Esophagus muscularis mucosa (tissue), 4 donors: Measurements from ENCODE around the gene WFIKKN1. TPM values are rescaled to one million over a fixed set of nuclear protein-coding genes. Genes with fewer than 3 reads are reported as not detected.

ENCODE experiments used
- DNase-seq: peaks from one replicate; pipeline ENCODE4 v3.0.0-alpha.2; 2017; ENCODE audit errors: extremely low spot score
- H3K27ac ChIP-seq, 4 donors: fragments of 200-600 bp; sonication (generic); replicated peaks in 1 of 4; 1 replicate in 3 of 4; 2 replicates in 1 of 4; pipeline ENCODE4 v1.5.1; 2016 to 2019; ENCODE audit warnings: mild to moderate bottlenecking in 1 of 4
- H3K27me3 ChIP-seq, 4 donors: fragments of 200-600 bp; sonication (generic); one replicate each; pipeline versions ENCODE4 v1.5.1 to v1.6.0; 2016 to 2019
- H3K36me3 ChIP-seq, 4 donors: fragments of 200-600 bp; sonication (generic); one replicate each; pipeline ENCODE4 v1.5.1; 2016 to 2019
- H3K4me1 ChIP-seq, 4 donors: fragments of 200-600 bp; sonication (generic); one replicate each; pipeline ENCODE4 v1.5.1; 2016 to 2019
- H3K4me3 ChIP-seq, 4 donors: fragments of 200-600 bp; sonication (generic); 1 replicate in 2 of 4; 2 replicates in 2 of 4; pipeline ENCODE4 v1.5.1; 2016 to 2019; ENCODE audit warnings: mild to moderate bottlenecking in 4 of 4, moderate library complexity in 1 of 4
- H3K9me3 ChIP-seq, 4 donors: fragments of 200-600 bp; sonication (generic); 1 replicate in 3 of 4; 2 replicates in 1 of 4; pipeline ENCODE4 v1.5.1; 2016 to 2019
- CTCF ChIP-seq, 3 experiments: fragments of 200-600 bp in 2 of 3; fragments of 450-650 bp in 1 of 3; sonication (generic) in 2 of 3; IDR thresholded peaks; one replicate each; pipeline ENCODE4 v1.5.1; 2017 to 2019; ENCODE audit warnings: antibody characterized with exemption in 3 of 3, mild to moderate bottlenecking in 2 of 3, moderate library complexity in 1 of 3
- EP300 ChIP-seq: sonication (generic); formaldehyde crosslinking; IDR thresholded peaks from one replicate; pipeline ENCODE4 v1.6.1; 2017; ENCODE audit warnings: antibody characterized with exemption
- POLR2A ChIP-seq: fragments of 450-650 bp; IDR thresholded peaks from one replicate; pipeline ENCODE4 v1.6.1; 2017; ENCODE audit warnings: antibody characterized with exemption, moderate library complexity, mild to moderate bottlenecking, low read depth
- POLR2AphosphoS5 ChIP-seq, 2 donors: sonication (generic); formaldehyde crosslinking; IDR thresholded peaks; one replicate each; pipeline ENCODE4 v1.6.1; 2017; ENCODE audit warnings: antibody characterized with exemption in 2 of 2
- WGBS: methylation state at CpG from one replicate; pipeline ENCODE4 v1.1.5; 2018; 5-methylcytosine and 5-hydroxymethylcytosine counted together
- intact Hi-C: fragments of 100-400 bp; cut with DNase I; formaldehyde crosslinking; loops from one replicate; pipeline ENCODE4 v1.15.1; 2023
- total RNA-seq, 4 donors: library from RNA; depleted of rRNA; stranded (reverse); fragments of >200 nt; gene quantifications; one replicate each; pipeline versions ENCODE4 v1.1.0 to v1.2.1, GENCODE V29; 2016

Gene WFIKKN1
- total RNA-seq, 4 donors from 2014 or later: 0.33 to 0.80 (median 0.43) TPM

- DNase-seq: no peak
- Histone ChIP-seq H3K36me3 (peaks cover 0 to 30% (median 12%) of the 10 kb centered on the region in 4 donors), H3K9me3 (no peaks in the 10 kb centered on the region), H3K4me3 (no peak overlapping the region), H3K4me1 (peaks cover 0 to 12% (median 7%) of the 10 kb centered on the region in 4 donors), H3K27me3 (no peaks in the 10 kb centered on the region), H3K27ac (no peak overlapping the region)
- TF ChIP-seq CTCF (IDR thresholded peaks at IDR 0.05) (no peak), POLR2AphosphoS5 (IDR thresholded peaks at IDR 0.05) (no peak), POLR2A (no peak), EP300 (no peak)
- intact Hi-C loops: no loop called here
- 91% methylated on average over 15 of the region's 20 CpGs for WGBS
These were observed 11.2 kb upstream of the WFIKKN1 start for GRCh38 chr16:619476-620100.

GRCh38 chr16:620700-621525, 9.9 kb upstream of the WFIKKN1 start:
- Histone ChIP-seq H3K9me3 (no peaks in the 10 kb centered on the region), H3K4me1 (peaks cover 0 to 12% (median 7%) of the 10 kb centered on the region in 4 donors), H3K27ac (no peak overlapping the region), H3K4me3 (no peak overlapping the region), H3K36me3 (peaks cover 0 to 40% (median 19%) of the 10 kb centered on the region in 4 donors), H3K27me3 (no peaks in the 10 kb centered on the region)
- no peak for TF ChIP-seq POLR2A
- TF ChIP-seq CTCF (IDR thresholded peaks at IDR 0.05): no peak
- TF ChIP-seq POLR2AphosphoS5 (IDR thresholded peaks at IDR 0.05): no peak
- no peak for TF ChIP-seq EP300
- intact Hi-C loops: no loop called here
- WGBS: 81% methylated on average over 15 of the region's 41 CpGs
- DNase-seq: no peak

- 88% methylated on average over 18 of the region's 21 CpGs for WGBS
- no peak for DNase-seq
- H3K4me3 ChIP-seq: no peak overlapping the region
- peaks cover 0 to 47% (median 25%) of the 10 kb centered on the region in 4 donors for H3K36me3 ChIP-seq
- intact Hi-C loops: no loop called here
- TF ChIP-seq CTCF (IDR thresholded peaks at IDR 0.05) (no peak), POLR2A (no peak), POLR2AphosphoS5 (IDR thresholded peaks at IDR 0.05) (no peak)
- H3K4me1 ChIP-seq: peaks cover 0 to 12% (median 7%) of the 10 kb centered on the region in 4 donors
- H3K27ac ChIP-seq: peak overlapping the region; percentile 3 to 53 (median 8)
- H3K9me3 ChIP-seq: no peaks in the 10 kb centered on the region
- no peaks in the 10 kb centered on the region for H3K27me3 ChIP-seq
These were observed 9.2 kb upstream of the WFIKKN1 start for GRCh38 chr16:621526-622105.

GRCh38 chr16:622920-623280, 7.9 kb upstream of the WFIKKN1 start:
- Histone ChIP-seq H3K4me1 (peaks cover 0 to 20% (median 10%) of the 10 kb centered on the region in 4 donors), H3K27ac (peak overlapping the region; percentile 22 to 53 (median 32)), H3K4me3 (no peak overlapping the region), H3K36me3 (peaks cover 0 to 48% (median 35%) of the 10 kb centered on the region in 4 donors), H3K9me3 (no peaks in the 10 kb centered on the region), H3K27me3 (no peaks in the 10 kb centered on the region)
- no peak for TF ChIP-seq CTCF (IDR thresholded peaks at IDR 0.05)
- no peak for TF ChIP-seq POLR2A
- no peak for TF ChIP-seq POLR2AphosphoS5 (IDR thresholded peaks at IDR 0.05)
- no peak for TF ChIP-seq EP300
- intact Hi-C loops: no loop called here
- 96% methylated on average over 17 of the region's 17 CpGs for WGBS
- no peak for DNase-seq
